CD4-positive, alpha-beta T cell treated with Interleukin-10 for 1 hour (primary cell): ENCODE results near the gene NKIRAS1.

Experiments
- DNase-seq: peaks from one replicate; pipeline ENCODE4 v3.0.0-alpha.2; 2020

Gene NKIRAS1

DNA sequence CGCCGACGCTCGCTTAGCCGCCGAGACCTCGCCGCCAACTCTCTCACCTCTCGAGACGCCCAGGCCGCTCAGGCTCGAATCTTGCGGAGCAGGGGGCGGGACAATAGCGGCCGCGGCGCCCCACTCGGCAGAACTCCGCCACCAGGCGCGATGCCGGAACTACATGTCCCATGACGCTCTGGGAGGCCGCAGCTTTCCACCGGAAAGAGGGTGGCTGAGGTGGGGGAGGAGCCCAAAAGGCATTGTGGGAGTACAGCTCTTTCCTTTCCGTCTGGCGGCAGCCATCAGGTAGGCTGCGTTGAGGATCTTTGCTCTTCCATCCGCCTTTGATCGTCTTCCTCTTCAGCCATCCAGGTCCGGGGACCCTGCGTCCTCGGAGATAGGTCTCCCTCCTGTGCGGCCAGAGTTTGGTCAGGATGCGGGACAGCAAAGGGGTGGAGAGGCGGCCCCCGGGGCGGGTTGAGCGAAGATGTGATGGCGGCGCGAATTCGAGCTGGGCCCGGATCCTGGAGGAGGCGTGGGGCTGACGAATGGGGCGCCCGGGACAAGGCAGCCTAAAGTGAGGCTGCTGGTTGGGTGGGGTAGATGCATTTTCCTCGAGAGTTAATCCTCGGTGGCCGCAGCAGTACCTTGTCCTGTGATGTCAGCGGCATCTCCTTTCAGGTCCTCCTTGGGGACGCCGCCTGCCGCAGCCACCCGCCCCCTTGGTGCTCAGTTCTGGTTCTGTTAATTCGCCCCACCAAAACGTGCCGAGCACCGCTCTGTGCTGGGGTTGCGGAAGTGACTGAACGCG is at the start of gene NKIRAS1, which contains the start of gene RPL15:
NKIRAS1 (minus strand) TSS at position 105 of the 793 bp plus-strand sequence. CDS start 6,086 bp downstream, outside the sequence.
RPL15 (plus strand) TSS at position 247 of the 793 bp plus-strand sequence. CDS start 728 bp downstream, outside the sequence.
- DNase-seq = peak; percentile 98

DNA sequence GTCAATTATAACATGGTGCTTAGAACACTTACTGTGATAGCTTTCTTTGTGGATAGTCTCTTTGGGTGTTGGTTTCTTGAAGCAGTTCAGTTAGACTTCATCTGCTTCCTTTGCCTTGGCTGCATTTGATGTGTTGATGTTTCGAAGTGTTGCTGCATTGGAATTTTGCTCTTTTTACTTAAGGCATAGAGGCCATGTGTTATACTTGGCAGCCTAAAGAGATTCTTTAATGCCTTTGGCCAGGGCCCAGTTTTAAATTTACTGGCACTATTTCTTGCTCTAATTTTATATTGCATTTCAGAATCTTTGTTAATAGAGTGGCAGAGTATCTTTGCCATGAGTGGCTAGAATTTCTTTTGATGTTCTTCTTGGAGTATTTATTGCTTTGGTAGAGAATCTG is 49.5 kb upstream of the NKIRAS1 start:
- DNase-seq = no peak

DNA sequence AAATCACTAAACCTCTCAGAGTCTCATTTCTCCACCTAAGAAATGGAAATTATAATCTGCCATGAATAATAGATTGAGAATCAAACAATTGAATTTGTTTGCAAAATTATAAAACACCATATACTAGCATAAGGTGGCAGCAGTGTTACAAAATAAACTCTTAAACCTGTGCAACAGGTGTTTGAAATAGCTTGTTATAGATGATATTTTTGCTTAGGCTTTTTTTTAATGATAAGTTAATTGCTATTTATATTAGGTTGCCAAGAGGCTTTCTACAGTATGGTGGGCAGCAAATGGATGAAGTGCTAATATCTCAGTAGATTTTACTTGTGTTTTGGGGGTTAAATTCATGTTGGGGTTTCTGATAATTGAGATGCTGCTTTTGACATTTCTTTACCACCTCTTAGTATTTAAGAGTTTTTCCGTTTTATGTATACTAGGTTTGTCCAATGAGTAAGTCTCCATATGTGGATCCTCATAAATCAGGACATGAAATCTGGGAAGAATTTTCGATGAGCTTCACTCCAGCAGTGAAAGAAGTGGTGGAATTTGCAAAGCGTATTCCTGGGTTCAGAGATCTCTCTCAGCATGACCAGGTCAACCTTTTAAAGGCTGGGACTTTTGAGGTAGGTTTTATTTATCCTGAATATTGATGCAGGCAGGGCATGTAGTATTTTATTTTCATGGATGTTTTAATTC is 47.9 kb upstream of the NKIRAS1 start:
- no peak for DNase-seq

DNA sequence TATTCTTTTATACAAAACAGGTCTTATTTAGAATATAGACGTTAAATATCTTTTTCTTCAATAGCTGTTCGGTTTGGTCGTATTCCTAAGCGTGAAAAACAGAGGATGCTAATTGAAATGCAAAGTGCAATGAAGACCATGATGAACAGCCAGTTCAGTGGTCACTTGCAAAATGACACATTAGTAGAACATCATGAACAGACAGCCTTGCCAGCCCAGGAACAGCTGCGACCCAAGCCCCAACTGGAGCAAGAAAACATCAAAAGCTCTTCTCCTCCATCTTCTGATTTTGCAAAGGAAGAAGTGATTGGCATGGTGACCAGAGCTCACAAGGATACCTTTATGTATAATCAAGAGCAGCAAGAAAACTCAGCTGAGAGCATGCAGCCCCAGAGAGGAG is 45.1 kb upstream of the NKIRAS1 start:
- DNase-seq = no peak

DNA sequence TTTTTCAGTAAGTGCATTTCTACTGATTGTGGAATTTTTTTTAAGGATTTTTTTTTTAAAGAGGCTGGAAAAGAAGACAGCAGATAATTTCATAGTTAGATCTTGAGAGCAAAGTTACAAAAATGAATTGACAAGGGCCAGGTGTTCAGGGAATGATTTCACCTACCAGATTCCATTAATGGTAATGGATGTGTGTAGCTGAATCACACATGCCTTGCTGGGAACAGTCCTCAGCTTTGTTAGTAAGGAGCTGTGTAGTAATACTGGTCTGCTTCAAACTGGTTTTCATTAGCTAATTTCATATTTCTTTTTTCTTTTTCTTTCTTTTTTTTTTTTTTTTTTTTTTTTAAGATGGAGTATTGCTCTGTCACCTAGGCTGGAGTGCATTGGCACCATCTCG is 44.3 kb upstream of the NKIRAS1 start:
- no peak for DNase-seq

DNA sequence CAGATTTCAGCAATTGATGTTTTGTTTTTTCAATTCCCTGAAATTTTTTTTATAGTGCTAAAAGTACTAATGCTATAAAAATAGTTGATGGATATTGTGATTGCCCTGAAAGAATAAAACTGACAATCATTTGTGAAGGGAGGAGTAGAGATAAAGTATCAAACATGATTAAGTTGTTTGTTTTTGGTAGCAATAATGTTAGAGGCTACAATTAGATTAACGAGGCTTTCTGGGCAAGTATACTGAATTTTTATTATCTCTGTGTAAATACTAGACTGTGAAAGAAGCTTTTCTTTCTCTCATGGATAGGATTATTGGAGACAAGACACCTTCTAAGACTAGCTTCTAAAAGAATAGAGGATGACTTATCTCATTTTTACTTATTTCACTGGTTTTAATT is 43.9 kb upstream of the NKIRAS1 start:
- DNase-seq = no peak

DNA sequence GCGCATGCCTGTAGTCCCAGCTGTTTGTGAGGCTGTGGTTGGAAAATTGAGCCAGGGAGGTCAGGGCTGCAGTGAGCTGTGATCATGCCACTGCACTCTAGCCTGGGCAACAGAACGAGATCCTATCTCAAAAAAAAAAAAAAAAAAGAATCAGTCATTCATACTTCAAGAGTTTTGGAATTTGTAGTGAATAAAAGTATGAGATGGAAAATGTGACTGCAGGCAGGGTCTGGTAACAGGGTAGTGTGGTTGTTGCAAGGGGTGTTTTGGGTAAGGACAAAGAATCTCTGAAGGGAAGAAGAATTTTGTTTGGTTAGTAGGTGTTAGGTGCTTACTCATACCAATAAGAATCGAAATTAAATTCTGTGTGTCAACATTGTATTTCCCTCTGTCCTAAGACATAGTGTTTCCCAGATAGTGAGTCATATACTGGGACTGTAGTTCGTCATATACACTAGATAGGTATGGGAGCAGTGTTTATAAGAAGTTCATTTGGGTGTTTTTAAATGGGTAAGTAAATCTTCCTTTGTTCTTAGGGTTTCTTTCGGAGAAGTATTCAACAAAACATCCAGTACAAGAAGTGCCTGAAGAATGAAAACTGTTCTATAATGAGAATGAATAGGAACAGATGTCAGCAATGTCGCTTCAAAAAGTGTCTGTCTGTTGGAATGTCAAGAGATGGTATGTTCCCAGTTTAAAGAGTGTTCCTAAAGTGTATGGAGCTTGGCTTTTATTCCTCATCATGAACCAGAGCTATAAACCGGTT is 42.5 kb upstream of the NKIRAS1 start:
- DNase-seq = no peak

DNA sequence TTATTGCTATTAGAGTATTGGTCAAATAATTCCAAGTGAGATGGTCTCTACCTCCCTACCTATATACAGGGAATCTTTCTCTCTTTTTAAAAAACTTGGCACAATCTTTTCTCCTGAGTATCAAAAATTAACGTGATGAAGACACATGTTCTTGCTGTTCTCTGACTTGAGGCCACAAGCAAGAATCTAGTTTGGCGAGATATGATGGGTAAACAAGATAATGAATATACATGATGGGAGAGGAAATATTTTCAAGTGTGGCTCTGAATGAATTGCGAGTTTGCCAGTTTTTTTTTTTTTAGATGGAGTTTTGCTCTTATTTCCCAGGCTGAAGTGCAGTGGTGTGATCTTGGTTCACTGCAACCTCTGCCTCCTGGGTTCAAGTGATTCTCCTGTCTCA is 39.9 kb upstream of the NKIRAS1 start:
- DNase-seq = no peak

DNA sequence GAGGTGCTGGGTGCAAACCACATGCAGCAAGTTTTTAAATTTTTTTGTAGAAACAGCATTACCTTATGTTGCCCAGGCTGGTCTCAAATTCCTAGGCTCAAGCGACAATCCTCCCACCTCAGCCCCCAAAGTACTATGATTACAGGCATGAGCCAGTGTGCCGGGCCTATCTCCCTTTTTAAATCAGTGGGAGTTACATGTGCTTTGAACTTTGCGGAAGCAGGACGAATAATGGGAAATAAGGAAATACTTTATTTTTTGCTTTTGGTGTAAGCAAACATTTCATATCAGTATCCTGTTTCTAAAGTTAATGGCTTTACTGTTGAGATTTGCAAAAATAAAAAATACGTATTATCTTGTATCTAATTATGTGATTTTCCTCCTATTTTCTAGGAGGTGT is 37.4 kb upstream of the NKIRAS1 start:
- DNase-seq = no peak

DNA sequence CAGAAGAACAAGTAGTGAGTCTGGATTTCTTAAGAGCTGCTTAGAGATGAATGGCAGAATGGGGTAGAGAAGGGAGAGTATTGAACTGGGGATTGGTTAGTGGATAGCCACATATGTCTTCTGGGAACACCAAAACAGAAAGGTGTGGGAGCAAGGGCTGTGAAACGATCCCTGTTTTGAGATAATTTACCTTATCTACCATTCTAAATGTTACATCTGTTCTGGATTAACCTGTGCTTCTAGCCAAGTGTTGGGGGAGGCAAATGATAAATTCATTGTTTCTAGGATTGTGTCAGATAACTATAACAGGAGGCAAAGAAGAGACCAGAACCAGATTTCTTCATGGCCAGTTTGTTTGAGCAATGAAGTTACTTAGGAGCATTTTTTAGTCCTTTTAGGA is 36.7 kb upstream of the NKIRAS1 start:
- DNase-seq = no peak

DNA sequence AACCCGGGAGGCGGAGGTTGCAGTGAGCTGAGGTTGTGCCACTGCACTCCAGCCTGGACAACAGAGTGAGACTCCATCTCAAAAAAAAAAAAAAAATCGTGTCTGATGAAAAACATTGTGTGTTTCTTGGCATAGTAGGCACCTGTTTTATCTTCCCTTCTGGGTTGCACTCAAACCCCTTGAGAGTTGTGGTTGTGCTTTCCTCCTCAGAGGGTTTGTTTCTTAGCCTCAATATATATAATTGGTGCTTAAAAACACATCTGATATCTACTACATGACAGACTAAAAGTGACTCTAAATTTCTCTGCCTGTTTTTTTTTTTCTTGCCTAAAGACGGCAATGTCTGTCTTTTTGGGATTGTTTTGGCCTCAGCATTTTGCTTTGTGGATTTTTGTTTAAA is 35.9 kb upstream of the NKIRAS1 start:
- no peak for DNase-seq

DNA sequence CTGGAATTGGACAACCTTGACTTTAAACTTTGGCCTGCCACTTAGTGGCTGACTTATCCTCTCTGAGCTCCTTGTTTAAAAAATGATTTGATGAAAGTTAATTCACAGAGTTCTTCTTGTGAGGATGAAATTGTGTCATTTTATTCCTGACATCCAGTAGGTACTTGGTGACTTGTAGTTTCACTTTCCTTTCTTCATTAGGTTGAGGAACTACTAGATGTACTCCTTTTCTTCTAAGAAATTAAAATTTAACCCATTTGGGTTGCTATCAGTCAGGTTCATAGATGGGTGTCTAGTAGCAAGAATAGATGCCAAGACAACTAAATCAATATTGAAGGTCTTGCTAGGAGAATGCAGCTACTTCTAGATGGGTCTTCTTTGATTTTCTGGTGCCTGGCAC is 33.5 kb upstream of the NKIRAS1 start:
- no peak for DNase-seq

DNA sequence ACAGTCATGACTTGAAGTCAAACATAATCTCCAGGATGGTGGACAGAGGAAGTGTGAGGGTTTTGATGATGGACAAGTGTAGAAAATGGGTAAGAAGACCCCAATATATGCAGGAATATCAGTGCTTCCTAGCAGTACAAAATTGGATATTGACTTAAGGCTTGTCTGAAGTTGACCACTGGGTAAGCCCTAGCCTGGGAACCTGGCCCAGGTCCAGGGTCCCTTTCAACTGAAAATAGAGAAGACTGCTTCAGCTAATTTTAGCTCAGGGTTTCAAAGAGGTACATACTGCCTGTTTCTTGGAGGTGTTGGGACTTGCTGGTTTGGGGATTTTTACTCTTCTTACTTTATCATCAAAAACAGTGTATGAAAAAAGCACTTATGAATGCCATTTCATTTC is 33.0 kb upstream of the NKIRAS1 start:
- DNase-seq = no peak

DNA sequence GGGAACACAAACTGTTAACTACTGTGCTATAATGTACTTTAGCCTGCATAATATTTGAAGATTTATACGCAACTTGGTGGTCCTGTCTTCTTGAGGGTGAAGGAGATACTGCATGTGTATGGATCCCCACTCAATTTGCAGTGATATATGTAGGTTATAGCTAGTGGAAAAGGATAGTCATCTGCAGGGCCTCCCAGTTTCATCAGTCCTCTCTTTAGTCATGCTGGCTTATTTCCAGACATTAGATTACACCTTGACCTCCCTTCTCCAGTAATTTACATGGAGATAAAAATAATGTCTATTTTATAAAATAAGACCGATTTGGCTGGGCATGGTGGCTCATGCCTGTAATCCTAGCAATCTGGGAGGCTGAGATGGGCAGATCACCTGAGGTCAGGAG is 32.0 kb upstream of the NKIRAS1 start:
- DNase-seq = no peak

DNA sequence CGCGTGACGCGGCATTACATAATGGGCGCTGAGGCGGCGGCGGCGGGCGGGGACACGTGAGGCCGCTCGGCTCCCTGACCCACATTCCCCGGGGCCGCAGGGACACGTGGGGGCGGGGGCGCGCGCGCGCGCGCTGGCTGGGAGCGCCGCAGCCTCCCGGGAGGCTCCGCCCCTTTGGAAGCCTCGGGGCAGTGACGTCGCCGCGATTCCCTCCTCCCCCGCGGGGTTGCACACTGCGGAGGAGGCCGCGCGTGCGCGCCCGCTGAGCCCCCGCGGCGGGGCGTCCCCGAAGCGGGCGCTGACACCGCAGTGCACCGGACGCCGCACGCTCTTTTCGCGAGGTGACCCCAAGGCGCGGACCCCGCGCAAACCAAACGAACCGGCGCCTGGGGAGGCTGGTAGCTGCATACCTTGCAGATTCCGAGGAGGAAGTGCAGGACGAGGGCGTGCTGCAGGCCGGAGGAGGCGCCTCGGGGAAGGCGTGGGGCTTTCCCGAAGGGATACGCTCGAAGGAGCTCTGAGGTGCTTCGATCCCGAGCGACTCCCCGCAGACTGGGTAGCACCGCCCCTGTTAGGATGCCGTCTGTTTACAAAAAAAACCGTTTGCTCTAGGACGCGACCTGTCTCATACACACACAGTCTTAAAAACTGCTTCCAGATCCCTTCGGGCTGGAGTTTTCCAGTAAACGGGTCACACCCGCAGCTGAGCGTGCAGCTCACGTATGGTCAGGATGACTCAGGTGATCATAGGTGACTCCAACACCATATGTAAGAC is 29.3 kb upstream of the NKIRAS1 start:
- DNase-seq = peak; percentile 98

DNA sequence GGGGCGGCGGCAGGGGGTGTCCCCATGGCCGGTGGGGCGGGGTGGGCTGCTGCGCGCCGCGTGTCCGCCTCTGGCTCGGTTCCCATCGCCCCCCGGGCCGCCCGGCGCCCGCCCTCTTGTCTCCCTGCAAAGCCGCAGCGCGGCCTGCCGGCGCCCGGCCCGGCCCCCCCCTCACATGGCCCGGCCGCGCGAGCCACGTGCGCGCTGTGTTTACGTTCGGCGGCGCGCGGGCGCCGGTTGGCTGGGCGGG is 28.8 kb upstream of the NKIRAS1 start:
- no peak for DNase-seq

DNA sequence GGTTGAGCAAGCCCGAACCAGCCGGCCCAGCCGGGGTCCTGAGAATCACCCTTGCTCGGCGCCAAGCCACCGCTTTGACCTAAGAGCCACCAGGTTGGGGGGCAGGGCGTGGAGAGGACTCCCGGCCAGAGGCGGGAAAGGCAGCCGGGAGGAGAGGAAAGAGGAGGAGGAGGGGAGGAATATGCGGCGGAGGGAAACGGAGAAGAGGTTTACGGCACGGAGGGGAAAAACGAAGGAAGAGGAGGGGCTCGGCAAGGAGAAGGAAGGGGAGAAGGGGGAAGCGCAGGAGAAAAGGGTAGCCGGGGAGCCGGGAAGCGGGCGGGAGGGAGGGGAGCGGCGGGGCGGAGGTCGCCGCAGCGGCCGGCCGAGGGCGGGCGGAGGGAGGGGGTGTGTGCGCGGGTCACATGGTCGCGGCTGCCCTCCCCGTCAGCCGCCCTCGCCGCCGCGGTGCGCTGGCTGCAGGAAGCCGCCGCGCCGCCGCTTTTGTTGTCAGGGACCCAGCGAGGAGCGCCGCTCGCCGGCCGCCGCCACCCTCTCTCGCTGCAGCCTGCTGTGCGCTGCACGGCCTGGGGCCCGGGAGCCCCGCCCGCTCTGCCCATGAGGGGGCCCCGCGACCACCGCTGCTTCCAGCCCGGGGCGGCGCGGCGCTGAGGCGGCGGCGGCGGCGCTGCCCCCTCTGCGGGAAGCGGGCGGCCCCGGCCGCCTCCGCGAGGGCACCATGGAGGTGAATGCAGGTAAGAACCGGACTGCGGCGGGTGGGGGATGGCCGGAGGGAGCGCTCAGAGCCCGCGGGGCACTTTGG is 28.3 kb upstream of the NKIRAS1 start, which contains the start of gene NR1D2:
NR1D2 (plus strand) TSS at position 426 of the 802 bp plus-strand sequence; CDS start at position 719, 293 bp downstream.
- DNase-seq = peak; percentile 82

DNA sequence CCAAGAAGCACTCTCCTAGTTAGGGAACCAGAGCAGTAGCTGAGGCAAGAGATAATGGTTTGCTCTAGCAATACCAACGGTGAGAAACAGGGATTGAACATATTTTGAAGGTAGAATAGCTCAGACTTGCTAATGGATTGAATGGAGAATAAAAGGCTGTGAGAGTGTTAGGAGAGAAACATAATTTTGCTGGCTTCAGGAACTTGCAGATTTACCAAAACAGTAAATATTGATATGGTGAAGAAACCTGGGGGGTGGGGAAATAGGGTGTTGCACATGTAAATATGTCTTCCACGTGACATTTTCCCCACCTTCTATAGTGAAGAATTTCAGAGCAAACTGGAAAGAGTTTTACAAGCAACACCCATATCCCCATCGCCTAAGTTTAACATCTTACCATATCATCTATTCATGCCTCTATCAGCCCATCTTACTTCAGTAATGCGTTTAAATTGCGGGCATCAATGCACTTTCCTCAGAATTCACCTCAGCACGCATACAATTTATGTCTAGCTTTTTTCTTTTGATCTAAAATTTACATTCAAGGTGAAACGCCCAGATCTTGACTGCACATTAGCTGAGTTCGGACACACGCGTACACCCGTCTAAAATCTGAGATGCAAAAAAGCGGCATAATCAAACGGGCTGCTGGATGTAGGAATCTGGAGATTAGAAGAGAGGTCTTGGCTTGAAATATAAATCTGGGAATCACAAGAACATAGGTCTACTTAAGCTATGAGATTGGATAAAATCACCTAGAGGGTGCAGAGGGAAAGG is 27.4 kb upstream of the NKIRAS1 start:
- DNase-seq = no peak

DNA sequence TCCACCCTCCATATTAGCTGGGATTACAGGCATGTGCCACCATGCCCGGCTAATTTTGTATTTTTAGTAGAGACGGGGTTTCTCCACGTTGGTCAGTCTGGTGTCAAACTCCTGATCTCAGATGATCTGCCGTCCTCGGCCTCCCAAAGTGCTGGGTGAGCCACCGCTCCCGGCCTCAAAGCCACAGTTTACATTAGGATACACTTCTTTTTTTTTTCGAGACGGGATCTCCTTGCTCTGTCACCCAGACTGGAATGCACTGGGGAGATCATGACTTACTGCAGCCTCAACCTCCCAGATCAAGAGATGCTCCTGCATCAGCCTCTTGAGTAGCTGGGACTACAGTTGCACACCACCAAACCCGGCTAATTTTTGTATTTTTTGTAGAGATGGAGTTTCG is 25.8 kb upstream of the NKIRAS1 start:
- no peak for DNase-seq

DNA sequence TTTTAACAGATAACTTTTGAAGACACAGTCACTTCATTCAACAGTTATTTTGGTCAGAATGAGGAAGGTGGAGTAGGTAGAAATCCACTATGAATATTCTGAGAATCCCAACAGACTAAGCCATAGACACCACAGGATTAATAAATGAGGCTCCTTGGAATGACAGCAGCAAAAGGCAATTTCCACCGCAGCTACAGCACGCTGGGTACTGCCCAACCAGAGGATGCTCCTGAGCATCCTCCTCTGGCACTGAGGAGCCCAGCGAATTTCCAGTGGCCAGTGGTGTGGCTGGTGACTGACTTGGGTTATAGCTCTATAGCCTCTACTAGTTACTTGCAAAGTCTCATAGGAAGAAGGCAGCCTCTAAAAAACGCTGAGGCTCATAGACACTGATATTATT is 24.6 kb upstream of the NKIRAS1 start:
- no peak for DNase-seq

DNA sequence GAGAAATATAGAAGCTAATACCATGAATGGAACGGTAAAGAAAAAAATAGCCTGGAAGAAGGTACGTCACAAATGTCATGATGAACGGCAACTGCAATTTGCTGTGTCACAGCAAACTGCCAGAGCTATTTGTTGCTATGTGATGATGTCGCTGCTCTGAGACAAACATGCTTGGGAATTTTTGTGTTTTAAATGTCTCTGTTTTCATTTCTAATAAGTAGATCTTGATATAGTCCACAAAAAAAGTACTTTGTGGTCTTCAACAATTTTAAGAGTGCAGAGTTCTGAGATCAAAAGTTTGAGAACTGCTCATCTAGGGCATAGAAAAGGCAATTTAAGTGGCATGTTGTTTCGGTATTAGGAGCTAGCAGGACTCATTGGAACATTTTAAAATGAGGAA is 24.0 kb upstream of the NKIRAS1 start:
- no peak for DNase-seq
